ENCODE measurements around the gene STXBP6. TPM values are rescaled to one million over a fixed set of nuclear protein-coding genes. Genes with fewer than 3 reads are reported as not detected.

The STXBP6 gene
- total and polyA plus RNA-seq, 7 donors = 7.1 to 32.8 (median 14.3) TPM

- intact Hi-C loops (cut with DNase I) = no loop called here
- TF ChIP-seq EP300 (IDR thresholded peaks at IDR 0.05) (no peak), POLR2A (IDR thresholded peaks at IDR 0.05) (no peak), CTCF (IDR thresholded peaks at IDR 0.05) (no peak), POLR2AphosphoS5 (IDR thresholded peaks at IDR 0.05) (no peak)
These were observed 139.4 kb downstream of the STXBP6 start for GRCh38 chr14:24910408-24910986.

GRCh38 chr14:24909523-24910302 is 140.2 kb downstream of the STXBP6 start:
- Histone ChIP-seq H3K9me3 (no peaks in the 10 kb centered on the region), H3K27ac (no peak overlapping the region), H3K4me3 (no peak overlapping the region), H3K4me1 (peaks cover 0 to 28% (median 20%) of the 10 kb centered on the region in 4 donors), H3K36me3 (no peaks in the 10 kb centered on the region), H3K27me3 (no peaks in the 10 kb centered on the region)
- TF ChIP-seq EP300 (IDR thresholded peaks at IDR 0.05) (no peak), CTCF (IDR thresholded peaks at IDR 0.05) (no peak), POLR2AphosphoS5 (IDR thresholded peaks at IDR 0.05) (no peak), POLR2A (IDR thresholded peaks at IDR 0.05) (no peak)
- DNase-seq = no peak
- WGBS, 2 donors = 66 to 88% methylated on average over 6 of the region's 6 CpGs
- intact Hi-C loops (cut with DNase I) = no loop called here

More at GRCh38 chr14:24910408-24910986, 139.4 kb downstream of the STXBP6 start:
- Histone ChIP-seq H3K4me3 (no peak overlapping the region), H3K36me3 (no peaks in the 10 kb centered on the region), H3K27me3 (no peaks in the 10 kb centered on the region), H3K27ac (no peak overlapping the region), H3K9me3 (no peaks in the 10 kb centered on the region), H3K4me1 (peaks cover 0 to 28% (median 22%) of the 10 kb centered on the region in 4 donors)
- WGBS, 2 donors = 87 to 89% methylated on average over 3 of the region's 3 CpGs
- DNase-seq = no peak

GRCh38 chr14:24908592-24909236 is 141.2 kb downstream of the STXBP6 start:
- intact Hi-C loops (cut with DNase I) = no loop called here
- H3K27ac ChIP-seq = no peak overlapping the region
- H3K4me1 ChIP-seq = peaks cover 0 to 28% (median 20%) of the 10 kb centered on the region in 4 donors
- TF ChIP-seq EP300 (IDR thresholded peaks at IDR 0.05) = no peak
- no peak for TF ChIP-seq POLR2A (IDR thresholded peaks at IDR 0.05)
- TF ChIP-seq POLR2AphosphoS5 (IDR thresholded peaks at IDR 0.05) = no peak
- no peak for TF ChIP-seq CTCF (IDR thresholded peaks at IDR 0.05)
- H3K9me3 ChIP-seq = no peaks in the 10 kb centered on the region
- no peak overlapping the region for H3K4me3 ChIP-seq
- WGBS, 2 donors = 47 to 74% methylated on average over 4 of the region's 4 CpGs
- no peaks in the 10 kb centered on the region for H3K36me3 ChIP-seq
- no peaks in the 10 kb centered on the region for H3K27me3 ChIP-seq
- DNase-seq = no peak

GRCh38 chr14:24904533-24904932 is 145.4 kb downstream of the STXBP6 start:
- peaks cover 0 to 16% (median 10%) of the 10 kb centered on the region in 4 donors for H3K4me1 ChIP-seq
- H3K27me3 ChIP-seq = no peaks in the 10 kb centered on the region
- WGBS, 2 donors = 95 to 97% methylated on average over 2 of the region's 2 CpGs
- no peak overlapping the region for H3K4me3 ChIP-seq
- intact Hi-C loops (cut with DNase I) = no loop called here
- no peak for DNase-seq
- no peak for TF ChIP-seq POLR2A (IDR thresholded peaks at IDR 0.05)
- TF ChIP-seq POLR2AphosphoS5 (IDR thresholded peaks at IDR 0.05) = no peak
- TF ChIP-seq EP300 (IDR thresholded peaks at IDR 0.05) = no peak
- no peak for TF ChIP-seq CTCF (IDR thresholded peaks at IDR 0.05)
- no peaks in the 10 kb centered on the region for H3K36me3 ChIP-seq
- no peaks in the 10 kb centered on the region for H3K9me3 ChIP-seq
- no peak overlapping the region for H3K27ac ChIP-seq
